ENCODE data around the gene TEX12.

- TF ChIP-seq CTCF (IDR thresholded peaks at IDR 0.05 in 8 of 11, conservative IDR thresholded peaks at IDR 0.05 in 3 of 11) (no peak), POLR2AphosphoS5 (IDR thresholded peaks at IDR 0.05) (no peak)
Observed at GRCh38 chr11:112162761-112163546, 4.2 kb upstream of the TEX12 start.
